ENCODE results near the gene GLI1.
"Not testable (repeated sequence)": the region's sequence is repeated elsewhere in the genome, so short reads cannot be mapped to it uniquely, and the experiment has no call there.

GLI1 gene

DNA sequence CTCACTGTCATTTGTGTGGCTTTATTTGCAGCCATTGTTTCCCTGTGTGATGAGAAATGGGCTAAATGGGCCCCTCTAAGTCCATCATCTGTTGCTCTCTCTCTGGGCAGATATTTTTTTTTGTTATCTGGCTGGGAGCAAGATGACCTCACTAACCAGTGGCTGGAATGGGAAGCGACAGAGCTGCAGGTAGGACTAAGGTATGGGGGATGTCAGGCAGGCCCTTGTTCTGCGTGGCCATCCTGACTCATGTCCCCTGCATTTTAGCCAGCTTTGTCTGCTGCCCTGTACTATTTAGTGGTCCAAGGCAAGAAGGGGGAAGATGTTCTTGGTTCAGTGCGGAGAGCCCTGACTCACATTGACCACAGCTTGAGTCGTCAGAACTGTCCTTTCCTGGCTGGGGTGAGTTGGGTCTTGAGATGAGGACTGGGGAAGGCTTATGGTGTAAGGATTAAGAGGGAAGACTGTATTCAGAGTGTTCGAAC lies 29.6 kb downstream of the GLI1 start:
- H3F3A ChIP-seq (ENCODE audit: insufficient read depth, low read length) = no peaks in the 10 kb centered on the region
- H3K4me3 ChIP-seq (ENCODE audit: low read depth, low read length, poor library complexity, severe bottlenecking) = peak overlapping the region; percentile 97
- no peak overlapping the region for H3K27ac ChIP-seq (ENCODE audit: low read depth, low read length, poor library complexity, severe bottlenecking)
- H3K9me2 ChIP-seq (ENCODE audit: low read depth, low read length) = no peaks in the 10 kb centered on the region
- no peak for TF ChIP-seq EZH2 (IDR thresholded peaks at IDR 0.05; ENCODE audit: borderline replicate concordance, low read length)
- TF ChIP-seq, protein P1, sequence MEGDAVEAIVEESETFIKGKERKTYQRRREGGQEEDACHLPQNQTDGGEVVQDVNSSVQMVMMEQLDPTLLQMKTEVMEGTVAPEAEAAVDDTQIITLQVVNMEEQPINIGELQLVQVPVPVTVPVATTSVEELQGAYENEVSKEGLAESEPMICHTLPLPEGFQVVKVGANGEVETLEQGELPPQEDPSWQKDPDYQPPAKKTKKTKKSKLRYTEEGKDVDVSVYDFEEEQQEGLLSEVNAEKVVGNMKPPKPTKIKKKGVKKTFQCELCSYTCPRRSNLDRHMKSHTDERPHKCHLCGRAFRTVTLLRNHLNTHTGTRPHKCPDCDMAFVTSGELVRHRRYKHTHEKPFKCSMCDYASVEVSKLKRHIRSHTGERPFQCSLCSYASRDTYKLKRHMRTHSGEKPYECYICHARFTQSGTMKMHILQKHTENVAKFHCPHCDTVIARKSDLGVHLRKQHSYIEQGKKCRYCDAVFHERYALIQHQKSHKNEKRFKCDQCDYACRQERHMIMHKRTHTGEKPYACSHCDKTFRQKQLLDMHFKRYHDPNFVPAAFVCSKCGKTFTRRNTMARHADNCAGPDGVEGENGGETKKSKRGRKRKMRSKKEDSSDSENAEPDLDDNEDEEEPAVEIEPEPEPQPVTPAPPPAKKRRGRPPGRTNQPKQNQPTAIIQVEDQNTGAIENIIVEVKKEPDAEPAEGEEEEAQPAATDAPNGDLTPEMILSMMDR (IDR thresholded peaks at IDR 0.05; ENCODE audit: low read length) = no peak
- peaks cover 46% of the 10 kb centered on the region for H3K36me3 ChIP-seq (ENCODE audit: insufficient read depth, low read length)
- peaks cover 16% of the 10 kb centered on the region for H3K79me2 ChIP-seq (ENCODE audit: insufficient read depth, low read length)
- H4K20me1 ChIP-seq (ENCODE audit: insufficient read depth, low read length) = no peaks in the 10 kb centered on the region
- peaks cover 17% of the 10 kb centered on the region for H3K4me1 ChIP-seq (ENCODE audit: insufficient read depth, low read length, severe bottlenecking)
- no peak overlapping the region for H2AFZ ChIP-seq (ENCODE audit: low read length)
- no peaks in the 10 kb centered on the region for H3K27me3 ChIP-seq (ENCODE audit: insufficient read depth, low read length)
- peak overlapping the region; percentile 92 for H3K4me2 ChIP-seq (ENCODE audit: low read length)
- H3K9ac ChIP-seq (ENCODE audit: low read length) = peak overlapping the region; percentile 98
- no peaks in the 10 kb centered on the region for H3K9me3 ChIP-seq (ENCODE audit: low read length)

DNA sequence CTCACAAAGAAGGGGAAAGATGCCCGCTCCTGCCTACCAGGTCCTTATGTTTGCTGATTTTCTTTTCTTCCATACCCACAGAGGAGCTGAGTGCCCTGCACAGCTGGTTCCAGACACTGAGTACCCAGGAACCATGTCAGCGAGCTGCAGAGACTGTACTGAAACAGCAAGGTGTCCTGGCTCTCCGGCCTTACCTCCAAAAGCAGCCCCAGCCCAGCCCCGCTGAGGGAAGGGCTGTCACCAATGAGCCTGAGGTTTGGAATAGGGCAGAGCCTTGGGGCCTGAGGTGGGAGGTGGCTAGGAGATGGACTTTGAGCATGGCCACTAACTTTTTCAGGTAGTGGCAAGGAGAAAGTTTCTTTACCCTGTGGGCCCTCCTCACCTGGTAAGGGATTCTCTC lies 30.5 kb downstream of the GLI1 start:
- Histone ChIP-seq H3K4me2 (ENCODE audit: low read length) (no peak overlapping the region), H3K9me2 (ENCODE audit: low read depth, low read length) (no peaks in the 10 kb centered on the region), H3K4me3 (ENCODE audit: low read depth, low read length, poor library complexity, severe bottlenecking) (no peak overlapping the region), H3K9me3 (ENCODE audit: low read length) (no peaks in the 10 kb centered on the region), H3K4me1 (ENCODE audit: insufficient read depth, low read length, severe bottlenecking) (peaks cover 17% of the 10 kb centered on the region), H3K9ac (ENCODE audit: low read length) (no peak overlapping the region), H3K36me3 (ENCODE audit: insufficient read depth, low read length) (peaks cover 47% of the 10 kb centered on the region), H3F3A (ENCODE audit: insufficient read depth, low read length) (no peaks in the 10 kb centered on the region), H2AFZ (ENCODE audit: low read length) (no peak overlapping the region), H4K20me1 (ENCODE audit: insufficient read depth, low read length) (no peaks in the 10 kb centered on the region), H3K27me3 (ENCODE audit: insufficient read depth, low read length) (no peaks in the 10 kb centered on the region), H3K79me2 (ENCODE audit: insufficient read depth, low read length) (peaks cover 16% of the 10 kb centered on the region), H3K27ac (ENCODE audit: low read depth, low read length, poor library complexity, severe bottlenecking) (no peak overlapping the region)
- TF ChIP-seq EZH2 (IDR thresholded peaks at IDR 0.05; ENCODE audit: borderline replicate concordance, low read length) = no peak
- TF ChIP-seq, protein P1 (IDR thresholded peaks at IDR 0.05; ENCODE audit: low read length) = no peak

- H3K9me3 ChIP-seq (ENCODE audit: low read length) = no peaks in the 10 kb centered on the region
- peaks cover 17% of the 10 kb centered on the region for H3K4me1 ChIP-seq (ENCODE audit: insufficient read depth, low read length, severe bottlenecking)
These were observed 32.1 kb downstream of the GLI1 start for GRCh38 chr12:57491393-57492280.

GRCh38 chr12:57495051-57495701 lies 35.6 kb downstream of the GLI1 start:
- not testable (repeated sequence) for H3K9me2 ChIP-seq (ENCODE audit: low read depth, low read length); H3K27ac ChIP-seq (ENCODE audit: low read depth, low read length, poor library complexity, severe bottlenecking); H3K79me2 ChIP-seq (ENCODE audit: insufficient read depth, low read length); H4K20me1 ChIP-seq (ENCODE audit: insufficient read depth, low read length); H3F3A ChIP-seq (ENCODE audit: insufficient read depth, low read length); H3K9ac ChIP-seq (ENCODE audit: low read length); H3K9me3 ChIP-seq (ENCODE audit: low read length); H3K4me2 ChIP-seq (ENCODE audit: low read length); H3K27me3 ChIP-seq (ENCODE audit: insufficient read depth, low read length); H3K4me3 ChIP-seq (ENCODE audit: low read depth, low read length, poor library complexity, severe bottlenecking); H3K4me1 ChIP-seq (ENCODE audit: insufficient read depth, low read length, severe bottlenecking); H2AFZ ChIP-seq (ENCODE audit: low read length)
- H3K36me3 ChIP-seq (ENCODE audit: insufficient read depth, low read length) = peaks cover 78% of the 10 kb centered on the region

More at GRCh38 chr12:57491393-57492280, 32.1 kb downstream of the GLI1 start:
- H3K36me3 ChIP-seq (ENCODE audit: insufficient read depth, low read length) = peaks cover 60% of the 10 kb centered on the region
- H3K4me2 ChIP-seq (ENCODE audit: low read length) = no peak overlapping the region
- no peak for TF ChIP-seq EZH2 (IDR thresholded peaks at IDR 0.05; ENCODE audit: borderline replicate concordance, low read length)
- H3K27me3 ChIP-seq (ENCODE audit: insufficient read depth, low read length) = no peaks in the 10 kb centered on the region
- no peak overlapping the region for H3K4me3 ChIP-seq (ENCODE audit: low read depth, low read length, poor library complexity, severe bottlenecking)
- no peaks in the 10 kb centered on the region for H3K9me2 ChIP-seq (ENCODE audit: low read depth, low read length)
- no peak overlapping the region for H3K9ac ChIP-seq (ENCODE audit: low read length)
- H2AFZ ChIP-seq (ENCODE audit: low read length) = no peak overlapping the region
- peaks cover 16% of the 10 kb centered on the region for H3K79me2 ChIP-seq (ENCODE audit: insufficient read depth, low read length)
- H3K27ac ChIP-seq (ENCODE audit: low read depth, low read length, poor library complexity, severe bottlenecking) = no peak overlapping the region
- H4K20me1 ChIP-seq (ENCODE audit: insufficient read depth, low read length) = no peaks in the 10 kb centered on the region
- H3F3A ChIP-seq (ENCODE audit: insufficient read depth, low read length) = no peaks in the 10 kb centered on the region
